ENCODE data around the gene ATP5ME. TPM values are rescaled to one million over a fixed set of nuclear protein-coding genes. Genes with fewer than 3 reads are reported as not detected.

ATP5ME gene
- total and polyA plus RNA-seq, 2 of the 13 experiments (the other 11 are each of a cell fraction or from before 2014, with no cell fraction given) = 305 to 753 TPM

GRCh38 chr4:687048-687970, 13.2 kb upstream of the ATP5ME start (continued):
- TF ChIP-seq GPBP1L1 (CRISPR knock-in tag; IDR thresholded peaks at IDR 0.05) = no peak
- TF ChIP-seq GABPB1 (CRISPR knock-in tag; IDR thresholded peaks at IDR 0.05) = peak; percentile 60
- TF ChIP-seq BCLAF1 (IDR thresholded peaks at IDR 0.05) = no peak
- TF ChIP-seq ZFP37 (CRISPR knock-in tag; IDR thresholded peaks at IDR 0.05; ENCODE audit: borderline replicate concordance) = no peak
- TF ChIP-seq ZNF772 (CRISPR knock-in tag; IDR thresholded peaks at IDR 0.05) = no peak
- TF ChIP-seq ZNF558 (CRISPR knock-in tag; IDR thresholded peaks at IDR 0.05; ENCODE audit: borderline replicate concordance) = no peak
- no peak for TF ChIP-seq KMT2B (CRISPR knock-in tag; IDR thresholded peaks at IDR 0.05)
- no peak for TF ChIP-seq PCBP2 (optimal IDR thresholded peaks at IDR 0.05; ENCODE audit: low read depth, low read length, poor library complexity, severe bottlenecking)
- no peak for TF ChIP-seq RAD51 (IDR thresholded peaks at IDR 0.05; ENCODE audit: borderline replicate concordance)
- TF ChIP-seq PTBP1 (IDR thresholded peaks at IDR 0.05; ENCODE audit: low read depth, low read length, poor library complexity, severe bottlenecking) = peak; percentile 52
- TF ChIP-seq ZFP36L1 (CRISPR knock-in tag; IDR thresholded peaks at IDR 0.05) = no peak
- TF ChIP-seq ZNF234 (CRISPR knock-in tag; conservative IDR thresholded peaks at IDR 0.05) = no peak
- TF ChIP-seq KMT2A (CRISPR knock-in tag; IDR thresholded peaks at IDR 0.05) = 0 out of 2 replicates have a peak, but pooled peaks have one; percentile 9
- TF ChIP-seq ZNF333 (CRISPR knock-in tag; IDR thresholded peaks at IDR 0.05; ENCODE audit: borderline replicate concordance) = no peak
- TF ChIP-seq MTA1 (CRISPR knock-in tag; IDR thresholded peaks at IDR 0.05; ENCODE audit: borderline replicate concordance) = 0 out of 2 replicates have a peak, but pooled peaks have one; percentile 49
- no peak; the same call in 1 of the 2 replicates for TF ChIP-seq FOXO1 (CRISPR knock-in tag; IDR thresholded peaks at IDR 0.05)
- TF ChIP-seq RELA (CRISPR knock-in tag; IDR thresholded peaks at IDR 0.05) = no peak
- TF ChIP-seq ERF (CRISPR knock-in tag; IDR thresholded peaks at IDR 0.05) = no peak; the same call in none of the 2 replicates
- no peak for TF ChIP-seq ZNF550 (CRISPR knock-in tag; IDR thresholded peaks at IDR 0.05; ENCODE audit: borderline replicate concordance)
- 0 out of 2 replicates have a peak, but pooled peaks have one; percentile 42 for TF ChIP-seq POGK (CRISPR knock-in tag; conservative IDR thresholded peaks at IDR 0.05)
- no peak for TF ChIP-seq ZZZ3 (CRISPR knock-in tag; IDR thresholded peaks at IDR 0.05; ENCODE audit: borderline replicate concordance)
- no peak for TF ChIP-seq SPEN (CRISPR knock-in tag; IDR thresholded peaks at IDR 0.05; ENCODE audit: low read depth)

Data from HepG2 (cell line).